HL-60 (cell line): ENCODE data around the gene PROK1.

Experiments
- GABPA ChIP-seq: IDR thresholded peaks from 2 replicates; pipeline ENCODE4 v1.6.1; 2012; ENCODE audit warnings: low read depth
- POLR2AphosphoS5 ChIP-seq: IDR thresholded peaks from 2 replicates; pipeline ENCODE4 v1.6.1; 2012; ENCODE audit warnings: low read depth
- TF ChIP-seq, protein P1 (sequence below): IDR thresholded peaks from one replicate; pipeline ENCODE4 v1.5.1; 2011; ENCODE audit warnings: low read length, control low read depth, inconsistent platforms; ENCODE audit not compliant: insufficient read depth
- TF ChIP-seq, protein P2 (sequence below): IDR thresholded peaks from 2 replicates; pipeline ENCODE4 v1.6.1; 2012; ENCODE audit warnings: low read depth; ENCODE audit not compliant: insufficient replicate concordance

DNA sequence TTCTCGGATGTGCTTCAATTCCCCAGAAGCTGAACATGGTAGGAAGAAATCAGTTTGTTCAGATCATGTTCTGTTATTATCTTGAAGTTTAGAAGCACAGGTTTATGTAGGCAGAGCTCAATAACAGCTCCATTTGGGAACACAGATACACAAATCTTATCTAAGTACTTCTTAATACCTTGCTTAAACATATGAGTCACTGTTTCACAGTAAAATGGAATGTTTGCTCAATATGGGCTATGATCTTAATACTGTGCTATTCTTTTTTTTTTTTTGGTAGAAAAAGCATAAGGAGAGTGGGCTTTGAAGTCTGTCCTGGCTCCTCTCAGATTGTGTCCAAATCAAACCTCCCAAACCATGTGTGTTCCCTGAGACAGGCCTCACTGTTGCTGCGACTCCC lies 13.4 kb downstream of the PROK1 start:
- TF ChIP-seq, protein P1, sequence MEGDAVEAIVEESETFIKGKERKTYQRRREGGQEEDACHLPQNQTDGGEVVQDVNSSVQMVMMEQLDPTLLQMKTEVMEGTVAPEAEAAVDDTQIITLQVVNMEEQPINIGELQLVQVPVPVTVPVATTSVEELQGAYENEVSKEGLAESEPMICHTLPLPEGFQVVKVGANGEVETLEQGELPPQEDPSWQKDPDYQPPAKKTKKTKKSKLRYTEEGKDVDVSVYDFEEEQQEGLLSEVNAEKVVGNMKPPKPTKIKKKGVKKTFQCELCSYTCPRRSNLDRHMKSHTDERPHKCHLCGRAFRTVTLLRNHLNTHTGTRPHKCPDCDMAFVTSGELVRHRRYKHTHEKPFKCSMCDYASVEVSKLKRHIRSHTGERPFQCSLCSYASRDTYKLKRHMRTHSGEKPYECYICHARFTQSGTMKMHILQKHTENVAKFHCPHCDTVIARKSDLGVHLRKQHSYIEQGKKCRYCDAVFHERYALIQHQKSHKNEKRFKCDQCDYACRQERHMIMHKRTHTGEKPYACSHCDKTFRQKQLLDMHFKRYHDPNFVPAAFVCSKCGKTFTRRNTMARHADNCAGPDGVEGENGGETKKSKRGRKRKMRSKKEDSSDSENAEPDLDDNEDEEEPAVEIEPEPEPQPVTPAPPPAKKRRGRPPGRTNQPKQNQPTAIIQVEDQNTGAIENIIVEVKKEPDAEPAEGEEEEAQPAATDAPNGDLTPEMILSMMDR: no peak
- TF ChIP-seq POLR2AphosphoS5 (no peak), GABPA (no peak)
- TF ChIP-seq, protein P2, sequence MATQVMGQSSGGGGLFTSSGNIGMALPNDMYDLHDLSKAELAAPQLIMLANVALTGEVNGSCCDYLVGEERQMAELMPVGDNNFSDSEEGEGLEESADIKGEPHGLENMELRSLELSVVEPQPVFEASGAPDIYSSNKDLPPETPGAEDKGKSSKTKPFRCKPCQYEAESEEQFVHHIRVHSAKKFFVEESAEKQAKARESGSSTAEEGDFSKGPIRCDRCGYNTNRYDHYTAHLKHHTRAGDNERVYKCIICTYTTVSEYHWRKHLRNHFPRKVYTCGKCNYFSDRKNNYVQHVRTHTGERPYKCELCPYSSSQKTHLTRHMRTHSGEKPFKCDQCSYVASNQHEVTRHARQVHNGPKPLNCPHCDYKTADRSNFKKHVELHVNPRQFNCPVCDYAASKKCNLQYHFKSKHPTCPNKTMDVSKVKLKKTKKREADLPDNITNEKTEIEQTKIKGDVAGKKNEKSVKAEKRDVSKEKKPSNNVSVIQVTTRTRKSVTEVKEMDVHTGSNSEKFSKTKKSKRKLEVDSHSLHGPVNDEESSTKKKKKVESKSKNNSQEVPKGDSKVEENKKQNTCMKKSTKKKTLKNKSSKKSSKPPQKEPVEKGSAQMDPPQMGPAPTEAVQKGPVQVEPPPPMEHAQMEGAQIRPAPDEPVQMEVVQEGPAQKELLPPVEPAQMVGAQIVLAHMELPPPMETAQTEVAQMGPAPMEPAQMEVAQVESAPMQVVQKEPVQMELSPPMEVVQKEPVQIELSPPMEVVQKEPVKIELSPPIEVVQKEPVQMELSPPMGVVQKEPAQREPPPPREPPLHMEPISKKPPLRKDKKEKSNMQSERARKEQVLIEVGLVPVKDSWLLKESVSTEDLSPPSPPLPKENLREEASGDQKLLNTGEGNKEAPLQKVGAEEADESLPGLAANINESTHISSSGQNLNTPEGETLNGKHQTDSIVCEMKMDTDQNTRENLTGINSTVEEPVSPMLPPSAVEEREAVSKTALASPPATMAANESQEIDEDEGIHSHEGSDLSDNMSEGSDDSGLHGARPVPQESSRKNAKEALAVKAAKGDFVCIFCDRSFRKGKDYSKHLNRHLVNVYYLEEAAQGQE: no peak
